ENCODE measurements around the gene AAMP. TPM values are rescaled to one million over a fixed set of nuclear protein-coding genes. Genes with fewer than 3 reads are reported as not detected.

Gene AAMP
- total RNA-seq, 1 donor from 2014 or later, result 56.3 TPM

GRCh38 chr2:218238887-218239286 is 31.1 kb downstream of the AAMP start:
- intact Hi-C loops (cut with DNase I), result no loop called here

DNA sequence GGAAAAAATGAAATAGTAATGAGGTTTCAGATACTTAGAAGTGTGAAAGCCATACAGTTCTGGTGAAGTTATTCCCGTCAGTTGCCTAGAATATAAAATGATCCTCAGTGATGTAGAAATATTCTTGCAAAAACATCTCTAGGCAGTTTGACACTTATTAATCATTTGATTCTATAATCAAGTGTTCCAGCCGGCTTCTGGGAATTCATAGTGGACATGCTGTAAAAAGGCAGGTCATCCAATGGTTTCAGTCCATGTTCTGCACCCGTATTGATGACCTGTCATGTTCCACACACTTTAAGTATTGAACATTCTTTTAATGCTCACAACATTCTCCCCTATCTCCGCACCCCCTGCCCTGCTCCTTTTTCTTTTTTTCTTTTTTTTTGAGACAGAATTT is 33.1 kb downstream of the AAMP start:
- intact Hi-C loops (cut with DNase I), result no loop called here
- DNase-seq (ENCODE audit: low spot score), result no peak

More at GRCh38 chr2:218238887-218239286, 31.1 kb downstream of the AAMP start:
- DNase-seq (ENCODE audit: low spot score), result no peak

DNA sequence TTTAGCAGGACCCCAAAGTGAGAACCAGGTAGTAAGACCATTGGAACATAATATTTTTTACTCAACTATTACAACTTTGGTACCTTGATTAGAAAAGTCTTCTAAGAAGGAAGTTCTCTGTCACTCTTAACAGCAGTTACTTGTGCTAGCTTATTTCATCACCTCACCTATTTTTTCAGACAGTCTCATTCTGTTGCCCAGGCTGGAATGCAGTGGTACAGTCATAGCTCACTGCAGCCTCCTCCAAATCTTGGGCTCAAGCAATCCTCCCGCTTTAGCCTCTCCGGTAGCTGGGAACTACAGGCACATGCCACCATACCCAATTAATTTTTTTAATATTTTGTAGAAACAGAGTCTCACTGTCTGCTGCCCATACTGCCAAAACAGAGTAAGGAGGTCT is 34.9 kb downstream of the AAMP start:
- no peak for DNase-seq (ENCODE audit: low spot score)
- intact Hi-C loops (cut with DNase I), result no loop called here

DNA sequence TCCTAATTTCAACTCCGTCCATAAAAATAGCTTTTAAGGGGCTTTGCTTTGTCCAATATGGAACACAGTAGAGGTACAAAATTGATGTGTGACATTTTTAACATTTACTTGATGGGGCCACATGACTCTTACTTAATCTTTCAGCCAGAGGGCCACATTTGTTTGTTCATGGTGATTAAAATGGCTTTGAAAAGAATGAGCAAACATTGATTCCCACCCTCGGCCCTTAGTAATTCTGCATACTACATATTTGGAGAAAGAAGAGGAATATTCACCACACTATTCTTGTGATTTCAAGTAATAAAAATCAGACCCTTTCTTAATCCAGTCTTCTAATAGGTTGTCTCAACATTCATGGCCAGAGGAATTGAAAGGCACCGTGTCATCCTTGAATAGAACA is 35.4 kb downstream of the AAMP start:
- no peak for DNase-seq (ENCODE audit: low spot score)

GRCh38 chr2:218233543-218233942 is 36.4 kb downstream of the AAMP start:
- intact Hi-C loops (cut with DNase I), result no loop called here
- DNase-seq (ENCODE audit: low spot score), result no peak

More for the DNA sequence above, 35.4 kb downstream of the AAMP start:
- intact Hi-C loops (cut with DNase I), result no loop called here

DNA sequence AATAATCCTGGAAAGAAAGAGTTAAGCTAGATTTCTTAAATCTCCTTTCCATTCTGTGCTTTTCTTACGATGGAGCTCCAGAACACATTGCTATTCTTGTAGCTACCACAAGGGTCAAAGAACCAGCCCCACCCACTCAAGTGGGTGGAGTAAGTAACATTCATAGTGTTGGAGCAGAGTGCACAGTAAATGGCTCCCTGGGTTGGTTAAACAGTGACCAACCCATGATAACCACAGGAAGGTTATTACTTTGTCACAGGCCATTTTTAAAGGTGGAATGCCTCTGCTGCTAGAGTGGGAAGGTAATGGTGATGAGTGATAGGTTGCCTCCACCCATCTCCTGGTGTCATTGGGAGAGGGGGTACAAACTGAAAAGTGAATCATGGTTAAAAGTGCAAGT is 39.1 kb downstream of the AAMP start:
- no peak for DNase-seq (ENCODE audit: low spot score)
- intact Hi-C loops (cut with DNase I), result no loop called here

DNA sequence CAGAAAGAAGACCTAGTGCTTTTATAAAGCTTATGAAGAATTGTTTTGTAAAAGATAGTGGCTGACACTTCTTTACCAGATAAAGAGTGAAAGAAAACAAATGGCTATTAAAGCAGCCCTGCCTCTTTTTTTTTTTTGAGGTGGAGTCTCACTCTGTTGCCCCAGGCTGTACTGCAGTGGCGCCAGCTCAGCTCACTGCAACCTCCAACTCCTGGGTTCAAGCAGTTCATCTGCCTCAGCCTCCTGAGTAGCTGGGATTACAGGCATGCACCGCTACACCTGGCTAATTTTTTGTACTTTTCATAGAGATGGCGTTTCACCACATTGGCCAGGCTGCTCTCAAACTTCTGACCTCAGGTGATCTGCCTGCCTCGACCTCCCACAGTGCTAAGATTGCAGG is 40.1 kb downstream of the AAMP start:
- intact Hi-C loops (cut with DNase I), result no loop called here
- no peak for DNase-seq (ENCODE audit: low spot score)

DNA sequence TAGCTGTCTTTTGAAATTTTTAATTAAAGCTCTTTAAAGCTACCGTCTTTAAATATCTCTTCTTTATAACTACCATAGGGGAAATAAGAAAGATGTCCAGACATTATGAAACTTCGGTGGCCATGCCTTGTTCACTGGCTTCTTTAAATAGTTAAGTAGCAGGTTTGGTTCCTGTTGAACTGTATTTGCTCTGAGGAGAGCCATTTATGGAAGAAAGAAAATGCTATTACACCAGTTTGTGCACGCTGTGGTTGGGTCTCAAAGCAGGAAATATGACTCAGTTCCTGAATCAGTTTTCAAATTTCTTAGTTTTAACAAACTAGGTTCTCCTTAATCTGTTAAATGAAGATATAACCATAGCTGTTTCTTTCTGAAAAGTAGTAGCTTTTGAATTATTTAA is 40.7 kb downstream of the AAMP start:
- intact Hi-C loops (cut with DNase I), result no loop called here
- no peak for DNase-seq (ENCODE audit: low spot score)

GRCh38 chr2:218228366-218229090 is 41.4 kb downstream of the AAMP start:
- no peak for DNase-seq (ENCODE audit: low spot score)
- intact Hi-C loops (cut with DNase I), result no loop called here

DNA sequence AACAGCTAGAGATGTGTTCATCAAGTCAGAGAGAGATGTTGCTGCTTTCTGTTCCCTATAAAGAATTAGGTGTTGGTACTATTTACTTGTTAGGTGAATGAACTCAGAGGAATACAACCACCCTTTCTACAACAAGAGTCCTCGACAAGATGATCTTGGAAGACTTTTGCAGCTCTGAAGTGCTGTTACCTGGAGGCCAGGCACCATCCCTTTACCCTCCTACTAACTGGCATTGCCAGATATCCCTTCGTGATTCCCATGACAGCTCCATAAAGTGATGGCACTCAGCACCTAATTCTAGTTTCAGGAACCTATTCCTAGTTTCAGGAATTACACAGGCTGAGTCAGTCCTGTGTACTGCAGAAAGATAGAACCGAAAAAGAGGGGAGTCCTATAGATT is 43.0 kb downstream of the AAMP start:
- intact Hi-C loops (cut with DNase I), result no loop called here
- no peak for DNase-seq (ENCODE audit: low spot score)

DNA sequence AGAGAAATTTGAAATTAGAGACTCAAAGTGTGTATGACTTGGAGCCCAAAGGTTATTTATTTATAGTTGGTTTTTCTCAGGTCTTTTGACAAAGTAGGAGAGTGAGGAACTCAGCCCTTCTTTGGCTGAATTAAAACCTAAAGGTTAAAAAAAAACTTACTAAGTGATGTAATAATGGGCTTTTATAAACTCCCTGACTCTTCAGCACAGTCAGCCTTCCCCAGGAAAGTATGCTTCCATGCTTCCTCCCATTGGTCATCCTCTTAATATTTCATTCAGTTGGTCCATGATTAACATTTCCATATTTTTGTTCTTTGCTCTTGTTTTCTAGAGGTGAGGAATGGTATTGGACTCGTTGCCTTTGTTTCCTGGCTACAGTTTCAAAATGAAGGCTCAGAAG is 45.8 kb downstream of the AAMP start:
- DNase-seq (ENCODE audit: low spot score), result no peak
- intact Hi-C loops (cut with DNase I), result no loop called here

DNA sequence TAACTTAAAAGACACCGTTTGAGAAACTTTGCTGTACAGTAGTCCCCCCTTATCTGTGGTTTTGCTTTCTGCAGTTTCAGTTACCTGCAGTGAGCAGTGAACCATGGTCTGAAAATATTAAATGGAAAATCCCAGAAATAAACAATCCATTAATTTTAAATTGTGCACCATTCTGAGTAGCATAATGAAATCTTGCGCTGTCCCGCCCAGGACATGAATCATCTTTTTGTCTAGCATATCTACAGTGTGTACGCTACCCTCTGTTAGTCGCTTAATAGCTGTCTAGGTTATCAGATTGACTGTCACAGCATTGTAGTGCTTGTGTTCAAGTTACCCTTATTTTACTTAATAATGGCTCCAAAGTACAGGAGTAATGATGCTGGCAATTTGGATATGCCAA is 46.9 kb downstream of the AAMP start:
- no peak for DNase-seq (ENCODE audit: low spot score)
- intact Hi-C loops (cut with DNase I), result no loop called here

- no peak for DNase-seq (ENCODE audit: low spot score)
- intact Hi-C loops (cut with DNase I), result no loop called here
Measured at GRCh38 chr2:218221000-218221399, 48.9 kb downstream of the AAMP start.

DNA sequence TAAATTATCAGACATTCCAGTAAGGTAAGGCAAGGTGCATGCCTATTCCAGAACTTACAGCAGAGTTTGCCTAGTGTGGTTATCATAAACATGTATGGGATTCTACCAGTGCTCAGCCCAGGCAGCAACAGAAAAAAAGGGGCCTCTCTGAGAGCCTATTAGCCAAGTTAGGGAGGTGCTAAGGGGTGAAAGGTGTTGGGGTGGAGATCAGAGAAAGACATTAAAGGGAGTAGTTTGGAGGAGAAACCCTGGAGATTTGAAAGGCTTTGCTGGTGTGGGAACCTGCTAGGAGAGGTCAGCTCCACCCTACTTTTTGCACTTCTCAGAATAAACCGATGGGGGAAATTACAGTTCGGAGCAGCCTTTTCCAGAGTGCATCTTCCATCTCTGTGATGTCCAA is 50.0 kb downstream of the AAMP start:
- no peak for DNase-seq (ENCODE audit: low spot score)
- intact Hi-C loops (cut with DNase I), result no loop called here

- intact Hi-C loops (cut with DNase I), result no loop called here
- DNase-seq (ENCODE audit: low spot score), result no peak
Measured at GRCh38 chr2:218218268-218219185, 51.4 kb downstream of the AAMP start.

DNA sequence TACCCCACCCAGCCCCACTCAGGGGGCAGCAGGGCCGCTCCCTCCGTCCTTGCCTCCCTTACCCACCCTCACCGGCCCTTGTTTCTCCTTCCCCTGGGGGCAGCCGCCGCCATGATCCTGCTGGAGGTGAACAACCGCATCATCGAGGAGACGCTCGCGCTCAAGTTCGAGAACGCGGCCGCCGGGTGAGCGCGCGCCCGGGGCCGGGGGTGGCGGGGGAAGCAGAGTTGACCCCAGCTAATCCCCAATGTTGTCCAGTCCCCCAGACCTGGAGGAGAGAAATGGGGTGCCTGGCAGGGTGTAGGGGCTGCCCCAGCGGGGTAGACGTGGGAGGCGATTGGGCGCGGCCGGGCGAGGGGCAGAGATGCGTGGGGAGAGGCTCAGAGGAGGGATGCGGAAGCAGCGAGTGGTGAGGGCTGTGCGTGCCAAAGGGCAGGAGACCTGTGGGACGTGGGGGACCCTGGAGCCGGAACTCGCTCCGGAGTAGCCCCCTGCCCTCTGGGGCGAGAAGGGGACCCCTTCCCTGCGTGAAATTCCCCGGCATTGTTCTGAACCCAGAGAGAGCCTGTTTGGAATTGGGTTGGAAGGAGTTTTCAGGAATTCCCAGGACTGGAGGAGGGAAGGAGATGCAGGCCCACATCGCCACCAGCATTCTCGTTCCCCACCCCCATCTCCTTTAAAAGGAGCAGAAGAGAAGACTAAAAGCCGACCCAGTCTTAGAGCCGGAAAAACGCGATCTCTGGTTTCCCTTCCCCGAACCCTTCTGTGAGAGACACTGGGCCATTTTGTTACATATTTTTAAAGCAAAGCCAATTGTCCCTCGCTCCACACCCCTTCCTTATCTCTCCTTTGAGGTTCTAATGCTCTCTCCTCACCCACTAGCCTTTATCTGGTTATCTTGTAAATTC is 52.3 kb downstream of the AAMP start:
- peak; percentile 89 for DNase-seq (ENCODE audit: low spot score)
- intact Hi-C loops (cut with DNase I), result loop anchor here (1.0 kb wide), 2 partner anchors 53 to 181 kb away; partner anchors contain the start of genes AAMP and PNKD

- peak; percentile 99 for DNase-seq (ENCODE audit: low spot score)
- intact Hi-C loops (cut with DNase I), result loop anchor here (1.0 kb wide), 2 partner anchors 53 to 181 kb away; partner anchors contain the start of genes AAMP and PNKD
Measured at GRCh38 chr2:218216674-218217359, 53.1 kb downstream of the AAMP start, which contains the start of gene ARPC2. ARPC2 (plus strand) TSS chr2:218217189; CDS start chr2:218217471, 282 bp downstream.

DNA sequence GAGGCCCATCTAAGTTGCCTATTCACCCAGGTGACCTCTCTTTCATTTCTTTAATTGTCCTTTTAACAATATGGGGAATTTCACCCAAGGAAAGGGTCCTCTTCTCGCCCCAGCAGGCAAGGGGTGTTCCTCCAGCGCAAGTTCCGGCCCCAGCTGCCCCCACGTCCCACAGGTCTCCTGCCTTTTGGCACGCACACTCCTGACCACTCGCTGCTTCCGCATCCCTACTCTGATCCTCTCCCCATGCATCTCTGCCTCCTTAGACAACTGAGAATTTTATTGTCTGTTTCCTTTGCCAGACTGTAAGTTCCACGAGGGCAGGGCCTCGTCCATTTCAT is 53.6 kb downstream of the AAMP start:
- intact Hi-C loops (cut with DNase I), result no loop called here
- DNase-seq (ENCODE audit: low spot score), result no peak
